HG03439 (cell line): ENCODE data around the gene ASMTL.
"Not testable (repeated sequence)": the region's sequence is repeated elsewhere in the genome, so short reads cannot be mapped to it uniquely, and the experiment has no call there.

Experiments
- ATAC-seq: cut with Tn5 transposase; IDR thresholded peaks from one replicate; pipeline ENCODE4 v1.9.1; 2021; ENCODE audit warnings: mild to moderate bottlenecking, moderate library complexity; ENCODE audit not compliant: unreplicated experiment

ASMTL gene

GRCh38 chrX:1483843-1484637, 31.3 kb upstream of the ASMTL start:
- peak; percentile 38 for ATAC-seq

- not testable (repeated sequence) for ATAC-seq
These were observed 29.8 kb upstream of the ASMTL start for GRCh38 chrX:1482530-1482928.

GRCh38 chrX:1481636-1482529, 29.2 kb upstream of the ASMTL start:
- ATAC-seq = peak; percentile 43

GRCh38 chrX:1480082-1480785, 27.5 kb upstream of the ASMTL start:
- no peak for ATAC-seq

- no peak for ATAC-seq
These were observed 25.2 kb upstream of the ASMTL start for GRCh38 chrX:1477801-1478458.

- no peak for ATAC-seq
These were observed 24.5 kb upstream of the ASMTL start for GRCh38 chrX:1477229-1477628.

- ATAC-seq = no peak
These were observed 24.0 kb upstream of the ASMTL start for GRCh38 chrX:1476682-1477081.

GRCh38 chrX:1475881-1476280, 23.2 kb upstream of the ASMTL start:
- no peak for ATAC-seq

- no peak for ATAC-seq
These were observed 22.8 kb upstream of the ASMTL start for GRCh38 chrX:1475481-1475880.

- ATAC-seq = not testable (repeated sequence)
These were observed 21.9 kb upstream of the ASMTL start for GRCh38 chrX:1474593-1474992.

- no peak for ATAC-seq
These were observed 20.3 kb upstream of the ASMTL start for GRCh38 chrX:1472975-1473374.

- peak; percentile 55 for ATAC-seq
These were observed 15.6 kb upstream of the ASMTL start for GRCh38 chrX:1468250-1468772.

- peak; percentile 36 for ATAC-seq
These were observed 14.4 kb upstream of the ASMTL start for GRCh38 chrX:1466971-1467561.

GRCh38 chrX:1466232-1466661, 13.5 kb upstream of the ASMTL start:
- no peak for ATAC-seq

GRCh38 chrX:1465286-1466231, 12.8 kb upstream of the ASMTL start:
- no peak for ATAC-seq

GRCh38 chrX:1464971-1465285, 12.2 kb upstream of the ASMTL start:
- no peak for ATAC-seq

GRCh38 chrX:1464041-1464970, 11.6 kb upstream of the ASMTL start:
- no peak for ATAC-seq

GRCh38 chrX:1463581-1463980, 10.9 kb upstream of the ASMTL start:
- no peak for ATAC-seq
